WTC11 (cell line): ENCODE results near the gene ARMH4. TPM values are rescaled to one million over a fixed set of nuclear protein-coding genes. Genes with fewer than 3 reads are reported as not detected.

Experiments used
- ATAC-seq: fragments of 200-7000 bp; cut with Tn5 transposase; 2 replicates; pipeline ENCODE4 v1.10.0; 2021; ENCODE audit warnings: mild to moderate bottlenecking, moderate library complexity
- CTCF ChIA-PET: fragments of 300-600 bp; sonication (Branson Sonifier 250); formaldehyde crosslinking; loops from one replicate; lab custom pipeline; 2021; ENCODE audit warnings: antibody characterized with exemption; lab: Charles Lee
- POLR2A ChIA-PET: fragments of 350-600 bp; sonication (Branson Sonifier 250); formaldehyde crosslinking; loops from one replicate; lab custom pipeline; 2021; ENCODE audit warnings: antibody characterized with exemption; lab: Charles Lee
- DNase-seq: peaks from one replicate; pipeline ENCODE4 v3.0.0; 2021; ENCODE audit warnings: low spot score
- H3K27ac Mint-ChIP-seq: 2 replicates; pipeline ENCODE4 v1.8.0; 2021; ENCODE audit warnings: mixed read lengths
- H3K27me3 Mint-ChIP-seq: 2 replicates; pipeline ENCODE4 v1.8.0; 2021; ENCODE audit warnings: low read depth, mild to moderate bottlenecking, moderate library complexity, mixed read lengths
- H3K36me3 Mint-ChIP-seq: 2 replicates; pipeline ENCODE4 v1.8.0; 2021; ENCODE audit warnings: mixed read lengths
- H3K4me1 Mint-ChIP-seq: 2 replicates; pipeline ENCODE4 v1.8.0; 2022; ENCODE audit warnings: mixed read lengths
- H3K4me3 Mint-ChIP-seq: 2 replicates; pipeline ENCODE4 v1.8.0; 2021; ENCODE audit warnings: mild to moderate bottlenecking, moderate library complexity, mixed read lengths
- H3K9me3 Mint-ChIP-seq: 2 replicates; pipeline ENCODE4 v1.8.0; 2021; ENCODE audit warnings: mixed read lengths
- E2F5 ChIP-seq: sonication (generic); formaldehyde crosslinking; IDR thresholded peaks from 2 replicates; pipeline ENCODE4 v1.8.1; 2022; ENCODE audit warnings: mild to moderate bottlenecking, moderate library complexity, missing genetic modification reagents
- ELF4 ChIP-seq: sonication (generic); formaldehyde crosslinking; IDR thresholded peaks from 2 replicates; pipeline ENCODE4 v1.8.1; 2022; ENCODE audit warnings: low read depth, mild to moderate bottlenecking, moderate library complexity, missing genetic modification reagents
- GABPB1 ChIP-seq: sonication (generic); formaldehyde crosslinking; IDR thresholded peaks from 2 replicates; pipeline ENCODE4 v1.8.1; 2023; ENCODE audit warnings: mild to moderate bottlenecking, missing genetic modification reagents
- GTF2I ChIP-seq: fragments of 250-450 bp; sonication (Bioruptor Pico); conservative IDR thresholded peaks from 2 replicates; pipeline ENCODE4 v1.4.0; 2021; ENCODE audit warnings: mild to moderate bottlenecking
- HMGA2 ChIP-seq: fragments of 250-450 bp; sonication (Bioruptor Pico); IDR thresholded peaks from 2 replicates; pipeline ENCODE4 v1.4.0; 2021; ENCODE audit warnings: mild to moderate bottlenecking, moderate library complexity
- IRF2 ChIP-seq: sonication (generic); formaldehyde crosslinking; IDR thresholded peaks from 2 replicates; pipeline ENCODE4 v1.8.0; 2022; ENCODE audit warnings: low read depth, missing genetic modification reagents, borderline replicate concordance
- JUN ChIP-seq: sonication (generic); formaldehyde crosslinking; IDR thresholded peaks from 2 replicates; pipeline ENCODE4 v1.8.0; 2023; ENCODE audit warnings: mild to moderate bottlenecking, missing genetic modification reagents
- KAT7 ChIP-seq: sonication (generic); formaldehyde crosslinking; IDR thresholded peaks from 2 replicates; pipeline ENCODE4 v1.8.1; 2023; ENCODE audit warnings: missing genetic modification reagents, mild to moderate bottlenecking, borderline replicate concordance
- MLX ChIP-seq: sonication (generic); formaldehyde crosslinking; IDR thresholded peaks from 2 replicates; pipeline ENCODE4 v1.8.1; 2023; ENCODE audit warnings: mild to moderate bottlenecking, missing genetic modification reagents, moderate library complexity
- SMAD3 ChIP-seq: sonication (generic); formaldehyde crosslinking; IDR thresholded peaks from 2 replicates; pipeline ENCODE4 v1.8.0; 2022; ENCODE audit warnings: missing genetic modification reagents, mild to moderate bottlenecking, borderline replicate concordance
- SOX15 ChIP-seq: fragments of 250-450 bp; sonication (Bioruptor Pico); IDR thresholded peaks from 2 replicates; pipeline ENCODE4 v1.9.0; 2021; ENCODE audit warnings: mild to moderate bottlenecking
- TP53 ChIP-seq: sonication (generic); formaldehyde crosslinking; IDR thresholded peaks from 2 replicates; pipeline ENCODE4 v1.8.1; 2023; ENCODE audit warnings: mild to moderate bottlenecking, missing genetic modification reagents
- ZNF121 ChIP-seq: sonication (generic); formaldehyde crosslinking; IDR thresholded peaks from 2 replicates; pipeline ENCODE4 v1.8.0; 2023; ENCODE audit warnings: missing genetic modification reagents
- ZNF232 ChIP-seq: sonication (generic); formaldehyde crosslinking; IDR thresholded peaks from 2 replicates; pipeline ENCODE4 v1.8.0; 2022; ENCODE audit warnings: mild to moderate bottlenecking, missing genetic modification reagents
- total RNA-seq: library from RNA; stranded (reverse); gene quantifications from 3 replicates; pipeline ENCODE4 v1.2.3, GENCODE V29; 2021
- TF ChIP-seq, protein P1 (sequence below): fragments of 250-450 bp; sonication (Bioruptor Pico); IDR thresholded peaks from 2 replicates; pipeline ENCODE4 v1.9.0; 2021; ENCODE audit warnings: mild to moderate bottlenecking, borderline replicate concordance
- TF ChIP-seq, protein P2 (sequence below): fragments of 250-450 bp; sonication (Bioruptor Pico); conservative IDR thresholded peaks from 2 replicates; pipeline ENCODE4 v1.9.0; 2021; ENCODE audit warnings: mild to moderate bottlenecking
- TF ChIP-seq, protein P3 (sequence below): sonication (generic); formaldehyde crosslinking; IDR thresholded peaks from 2 replicates; pipeline ENCODE4 v1.8.1; 2023; ENCODE audit warnings: mild to moderate bottlenecking, moderate library complexity, missing genetic modification reagents
- TF ChIP-seq, protein P4 (sequence below): sonication (generic); formaldehyde crosslinking; IDR thresholded peaks from 2 replicates; pipeline ENCODE4 v1.8.1; 2022; ENCODE audit warnings: missing genetic modification reagents, borderline replicate concordance

The ARMH4 gene
- total RNA-seq, 1 experiment from 2014 or later = 12.2 TPM

DNA sequence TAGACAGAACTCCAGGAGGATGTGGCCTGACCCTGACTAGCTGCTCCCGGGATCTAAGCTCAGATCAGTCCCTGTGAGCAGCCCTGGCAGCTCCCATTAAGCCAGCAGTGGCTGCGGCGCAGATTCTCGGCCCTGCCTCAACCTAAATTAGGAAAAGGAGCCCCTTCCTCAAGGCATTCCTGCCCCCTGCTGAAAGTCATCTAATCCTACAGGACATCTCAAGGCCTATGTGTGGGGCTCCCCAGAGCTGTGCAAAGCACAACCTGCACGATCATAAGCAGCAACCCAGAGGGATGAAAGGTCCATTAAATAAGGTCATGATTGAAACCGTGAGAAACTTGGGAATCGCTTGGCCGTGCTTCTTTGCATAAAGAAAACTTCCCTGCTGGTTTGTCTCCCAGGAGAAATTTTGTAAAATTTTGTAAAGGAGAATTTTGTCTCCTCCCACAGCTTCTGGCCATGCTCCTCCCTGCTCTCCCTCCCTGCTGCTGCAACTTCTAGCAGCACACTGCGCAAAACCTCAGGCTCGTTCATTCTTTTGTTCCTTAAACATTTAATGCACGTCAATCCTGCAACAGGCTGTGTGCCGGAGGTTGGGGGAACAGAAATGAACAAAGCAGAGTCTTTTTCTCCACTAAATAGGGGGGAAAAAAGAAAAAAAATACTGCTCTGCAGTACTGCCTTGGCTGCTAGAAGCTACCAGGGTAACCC, 189.5 kb downstream of the ARMH4 start (continued):
- TF ChIP-seq IRF2 (CRISPR knock-in tag) (no peak), KAT7 (CRISPR knock-in tag) (no peak), ZNF232 (no peak), GTF2I (no peak), SMAD3 (CRISPR knock-in tag) (no peak), ELF4 (CRISPR knock-in tag) (no peak), ZNF121 (no peak)
- TF ChIP-seq, protein P1, sequence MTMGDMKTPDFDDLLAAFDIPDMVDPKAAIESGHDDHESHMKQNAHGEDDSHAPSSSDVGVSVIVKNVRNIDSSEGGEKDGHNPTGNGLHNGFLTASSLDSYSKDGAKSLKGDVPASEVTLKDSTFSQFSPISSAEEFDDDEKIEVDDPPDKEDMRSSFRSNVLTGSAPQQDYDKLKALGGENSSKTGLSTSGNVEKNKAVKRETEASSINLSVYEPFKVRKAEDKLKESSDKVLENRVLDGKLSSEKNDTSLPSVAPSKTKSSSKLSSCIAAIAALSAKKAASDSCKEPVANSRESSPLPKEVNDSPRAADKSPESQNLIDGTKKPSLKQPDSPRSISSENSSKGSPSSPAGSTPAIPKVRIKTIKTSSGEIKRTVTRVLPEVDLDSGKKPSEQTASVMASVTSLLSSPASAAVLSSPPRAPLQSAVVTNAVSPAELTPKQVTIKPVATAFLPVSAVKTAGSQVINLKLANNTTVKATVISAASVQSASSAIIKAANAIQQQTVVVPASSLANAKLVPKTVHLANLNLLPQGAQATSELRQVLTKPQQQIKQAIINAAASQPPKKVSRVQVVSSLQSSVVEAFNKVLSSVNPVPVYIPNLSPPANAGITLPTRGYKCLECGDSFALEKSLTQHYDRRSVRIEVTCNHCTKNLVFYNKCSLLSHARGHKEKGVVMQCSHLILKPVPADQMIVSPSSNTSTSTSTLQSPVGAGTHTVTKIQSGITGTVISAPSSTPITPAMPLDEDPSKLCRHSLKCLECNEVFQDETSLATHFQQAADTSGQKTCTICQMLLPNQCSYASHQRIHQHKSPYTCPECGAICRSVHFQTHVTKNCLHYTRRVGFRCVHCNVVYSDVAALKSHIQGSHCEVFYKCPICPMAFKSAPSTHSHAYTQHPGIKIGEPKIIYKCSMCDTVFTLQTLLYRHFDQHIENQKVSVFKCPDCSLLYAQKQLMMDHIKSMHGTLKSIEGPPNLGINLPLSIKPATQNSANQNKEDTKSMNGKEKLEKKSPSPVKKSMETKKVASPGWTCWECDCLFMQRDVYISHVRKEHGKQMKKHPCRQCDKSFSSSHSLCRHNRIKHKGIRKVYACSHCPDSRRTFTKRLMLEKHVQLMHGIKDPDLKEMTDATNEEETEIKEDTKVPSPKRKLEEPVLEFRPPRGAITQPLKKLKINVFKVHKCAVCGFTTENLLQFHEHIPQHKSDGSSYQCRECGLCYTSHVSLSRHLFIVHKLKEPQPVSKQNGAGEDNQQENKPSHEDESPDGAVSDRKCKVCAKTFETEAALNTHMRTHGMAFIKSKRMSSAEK (CRISPR knock-in tag) = no peak

GRCh38 chr14:57961786-57962060, 190.3 kb downstream of the ARMH4 start:
- DNase-seq (no peak), ATAC-seq (no peak)
- ChIA-PET CTCF (interaction anchor here (0.6 to 2.5 kb wide), 37 partner anchors 9 to 479 kb away, joined by 3 to 25 read pairs (median 5); partner anchors contain the start of gene SLC35F4), POLR2A (no interaction called here)
- TF ChIP-seq, protein P2, sequence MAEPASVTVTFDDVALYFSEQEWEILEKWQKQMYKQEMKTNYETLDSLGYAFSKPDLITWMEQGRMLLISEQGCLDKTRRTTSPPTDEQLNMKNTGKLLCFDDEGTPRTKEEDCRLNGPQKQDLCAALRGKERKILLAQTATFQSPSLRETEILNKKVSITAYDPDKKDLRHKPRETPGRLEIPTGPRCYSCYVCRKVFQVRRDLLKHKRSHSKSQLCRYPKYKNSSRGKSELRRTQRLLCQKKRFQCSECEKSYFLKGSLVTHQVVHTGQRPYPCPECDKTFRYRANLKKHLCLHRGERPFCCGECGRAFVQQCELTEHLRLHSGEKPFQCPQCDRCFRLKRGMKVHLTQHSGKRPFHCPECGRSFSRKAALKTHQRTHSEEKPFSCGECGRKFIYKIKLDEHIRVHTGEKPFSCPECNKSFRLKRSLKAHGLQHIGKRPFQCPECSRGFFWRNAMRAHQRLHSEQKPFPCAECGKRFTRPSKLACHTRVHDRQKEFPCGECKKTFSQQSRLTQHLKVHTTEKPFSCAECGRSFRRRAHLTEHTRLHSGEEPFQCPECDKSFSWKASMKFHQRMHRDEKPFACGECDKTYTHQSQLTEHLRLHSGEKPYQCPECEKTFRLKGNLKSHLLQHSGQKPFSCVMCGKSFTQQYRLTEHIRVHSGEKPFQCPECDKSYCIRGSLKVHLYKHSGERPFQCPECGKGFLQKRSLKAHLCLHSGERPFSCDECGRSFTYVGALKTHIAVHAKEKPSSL (CRISPR knock-in tag) = no peak
- TF ChIP-seq JUN = no peak
- no peak for TF ChIP-seq SOX15 (CRISPR knock-in tag)
- TF ChIP-seq, protein P3, sequence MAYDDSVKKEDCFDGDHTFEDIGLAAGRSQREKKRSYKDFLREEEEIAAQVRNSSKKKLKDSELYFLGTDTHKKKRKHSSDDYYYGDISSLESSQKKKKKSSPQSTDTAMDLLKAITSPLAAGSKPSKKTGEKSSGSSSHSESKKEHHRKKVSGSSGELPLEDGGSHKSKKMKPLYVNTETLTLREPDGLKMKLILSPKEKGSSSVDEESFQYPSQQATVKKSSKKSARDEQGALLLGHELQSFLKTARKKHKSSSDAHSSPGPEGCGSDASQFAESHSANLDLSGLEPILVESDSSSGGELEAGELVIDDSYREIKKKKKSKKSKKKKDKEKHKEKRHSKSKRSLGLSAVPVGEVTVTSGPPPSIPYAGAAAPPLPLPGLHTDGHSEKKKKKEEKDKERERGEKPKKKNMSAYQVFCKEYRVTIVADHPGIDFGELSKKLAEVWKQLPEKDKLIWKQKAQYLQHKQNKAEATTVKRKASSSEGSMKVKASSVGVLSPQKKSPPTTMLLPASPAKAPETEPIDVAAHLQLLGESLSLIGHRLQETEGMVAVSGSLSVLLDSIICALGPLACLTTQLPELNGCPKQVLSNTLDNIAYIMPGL (CRISPR knock-in tag) = no peak
- no peak for TF ChIP-seq E2F5 (CRISPR knock-in tag)
- TF ChIP-seq MLX (CRISPR knock-in tag) = no peak
- TF ChIP-seq, protein P4, sequence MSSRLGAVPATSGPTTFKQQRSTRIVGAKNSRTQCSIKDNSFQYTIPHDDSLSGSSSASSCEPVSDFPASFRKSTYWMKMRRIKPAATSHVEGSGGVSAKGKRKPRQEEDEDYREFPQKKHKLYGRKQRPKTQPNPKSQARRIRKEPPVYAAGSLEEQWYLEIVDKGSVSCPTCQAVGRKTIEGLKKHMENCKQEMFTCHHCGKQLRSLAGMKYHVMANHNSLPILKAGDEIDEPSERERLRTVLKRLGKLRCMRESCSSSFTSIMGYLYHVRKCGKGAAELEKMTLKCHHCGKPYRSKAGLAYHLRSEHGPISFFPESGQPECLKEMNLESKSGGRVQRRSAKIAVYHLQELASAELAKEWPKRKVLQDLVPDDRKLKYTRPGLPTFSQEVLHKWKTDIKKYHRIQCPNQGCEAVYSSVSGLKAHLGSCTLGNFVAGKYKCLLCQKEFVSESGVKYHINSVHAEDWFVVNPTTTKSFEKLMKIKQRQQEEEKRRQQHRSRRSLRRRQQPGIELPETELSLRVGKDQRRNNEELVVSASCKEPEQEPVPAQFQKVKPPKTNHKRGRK (CRISPR knock-in tag) = no peak
- no peak for TF ChIP-seq TP53 (CRISPR knock-in tag)
- no peak for TF ChIP-seq GABPB1
- no peak for TF ChIP-seq HMGA2
- H3K4me1 Mint-ChIP-seq = peaks cover 27% of the 10 kb centered on the region
- H3K9me3 Mint-ChIP-seq = peaks cover under 1% of the 10 kb centered on the region; the same call in 1 of the 2 replicates
- H3K36me3 Mint-ChIP-seq = no peaks in the 10 kb centered on the region
- no peak overlapping the region for H3K4me3 Mint-ChIP-seq
- peaks cover 5% of the 10 kb centered on the region; the same call in 1 of the 2 replicates for H3K27me3 Mint-ChIP-seq
- no peak overlapping the region for H3K27ac Mint-ChIP-seq
